Measurements from ENCODE around the gene LTBP3. TPM values are rescaled to one million over a fixed set of nuclear protein-coding genes. Genes with fewer than 3 reads are reported as not detected.

LTBP3 gene
- polyA plus RNA-seq, 1 experiment, result 77.7 TPM

DNA sequence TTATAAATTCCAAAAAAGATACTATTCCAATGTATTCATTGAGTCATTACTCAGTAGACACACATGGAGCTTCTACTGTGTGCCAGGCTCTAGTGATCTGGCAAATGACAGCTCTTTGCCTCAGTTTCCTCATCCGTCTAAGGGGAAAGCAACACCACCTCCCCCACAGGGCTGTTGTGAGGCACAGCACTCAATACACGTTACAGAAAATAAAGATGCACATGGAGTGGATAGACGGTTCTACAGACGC, 65.8 kb downstream of the LTBP3 start:
- Histone ChIP-seq H3K27me3 (ENCODE audit: control insufficient read depth, insufficient read depth, low read length) (no peaks in the 10 kb centered on the region), H3K36me3 (ENCODE audit: control insufficient read depth, insufficient read depth, low read length) (no peaks in the 10 kb centered on the region), H3K4me3 (ENCODE audit: low read depth, low read length) (no peak overlapping the region)
- CTCF ChIA-PET, result interaction anchor here (1.1 to 7.3 kb wide), 7 partner anchors 14 to 81 kb away, joined by 3 to 62 read pairs (median 6); no protein-coding TSS in a partner anchor
- POLR2A ChIA-PET, result interaction anchor here (0.5 to 3.7 kb wide), 6 partner anchors 10 to 70 kb away, joined by 4 to 38 read pairs (median 6); partner anchors contain the start of gene NEAT1
- DNase-seq (ENCODE audit: low read depth), result no peak
- TF ChIP-seq, protein P1, sequence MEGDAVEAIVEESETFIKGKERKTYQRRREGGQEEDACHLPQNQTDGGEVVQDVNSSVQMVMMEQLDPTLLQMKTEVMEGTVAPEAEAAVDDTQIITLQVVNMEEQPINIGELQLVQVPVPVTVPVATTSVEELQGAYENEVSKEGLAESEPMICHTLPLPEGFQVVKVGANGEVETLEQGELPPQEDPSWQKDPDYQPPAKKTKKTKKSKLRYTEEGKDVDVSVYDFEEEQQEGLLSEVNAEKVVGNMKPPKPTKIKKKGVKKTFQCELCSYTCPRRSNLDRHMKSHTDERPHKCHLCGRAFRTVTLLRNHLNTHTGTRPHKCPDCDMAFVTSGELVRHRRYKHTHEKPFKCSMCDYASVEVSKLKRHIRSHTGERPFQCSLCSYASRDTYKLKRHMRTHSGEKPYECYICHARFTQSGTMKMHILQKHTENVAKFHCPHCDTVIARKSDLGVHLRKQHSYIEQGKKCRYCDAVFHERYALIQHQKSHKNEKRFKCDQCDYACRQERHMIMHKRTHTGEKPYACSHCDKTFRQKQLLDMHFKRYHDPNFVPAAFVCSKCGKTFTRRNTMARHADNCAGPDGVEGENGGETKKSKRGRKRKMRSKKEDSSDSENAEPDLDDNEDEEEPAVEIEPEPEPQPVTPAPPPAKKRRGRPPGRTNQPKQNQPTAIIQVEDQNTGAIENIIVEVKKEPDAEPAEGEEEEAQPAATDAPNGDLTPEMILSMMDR (IDR thresholded peaks at IDR 0.05; ENCODE audit: insufficient read depth, low read depth, low read length), result no peak

DNA sequence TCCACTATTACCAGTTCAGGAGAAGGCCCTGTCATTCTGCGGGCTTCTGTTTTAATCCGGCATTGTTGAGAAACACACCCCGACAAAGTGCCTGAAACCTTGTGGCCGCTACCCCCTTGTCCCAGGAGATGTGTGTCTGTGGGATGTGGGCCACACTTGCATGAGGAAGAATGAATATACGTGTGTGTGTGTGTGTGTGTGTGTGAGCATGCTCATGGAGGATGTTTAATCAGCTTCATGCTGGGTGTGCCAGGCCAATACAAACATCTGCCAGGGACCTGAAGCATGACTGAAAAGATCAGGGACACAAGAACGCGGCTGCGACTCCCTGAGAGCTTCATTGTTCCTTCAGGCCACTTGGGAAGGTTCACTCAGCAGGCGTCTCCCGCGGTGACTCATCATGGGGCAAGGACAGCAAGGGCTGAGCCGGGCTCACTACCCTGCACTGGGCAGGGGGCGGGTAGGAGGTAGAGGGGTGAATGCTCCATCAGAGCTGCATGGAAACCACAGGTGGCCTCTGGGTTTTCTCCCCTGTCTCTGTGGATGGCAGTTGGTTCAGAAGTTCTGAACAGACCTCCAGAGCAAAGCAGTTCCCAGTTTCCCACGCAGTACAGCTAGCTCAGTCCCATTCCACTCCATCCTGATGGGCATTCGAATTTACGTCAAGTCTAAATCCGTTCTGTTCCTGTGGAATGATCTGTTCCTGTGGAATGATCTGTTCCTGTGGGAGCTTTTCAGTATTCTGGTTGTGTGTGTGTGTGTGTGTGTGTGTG, 66.4 kb downstream of the LTBP3 start:
- ChIA-PET POLR2A (interaction anchor here (0.5 to 3.7 kb wide), 10 partner anchors 9 to 69 kb away, joined by 4 to 38 read pairs (median 4); partner anchors contain the start of gene NEAT1), CTCF (interaction anchor here (1.0 to 7.3 kb wide), 8 partner anchors 14 to 81 kb away, joined by 3 to 62 read pairs (median 6); no protein-coding TSS in a partner anchor)
- peak; percentile 89 for DNase-seq (ENCODE audit: low read depth)
- no peak overlapping the region for H3K4me3 ChIP-seq (ENCODE audit: low read depth, low read length)
- no peaks in the 10 kb centered on the region for H3K36me3 ChIP-seq (ENCODE audit: control insufficient read depth, insufficient read depth, low read length)
- TF ChIP-seq, protein P1 (IDR thresholded peaks at IDR 0.05; ENCODE audit: insufficient read depth, low read depth, low read length), result no peak
- H3K27me3 ChIP-seq (ENCODE audit: control insufficient read depth, insufficient read depth, low read length), result no peaks in the 10 kb centered on the region

DNA sequence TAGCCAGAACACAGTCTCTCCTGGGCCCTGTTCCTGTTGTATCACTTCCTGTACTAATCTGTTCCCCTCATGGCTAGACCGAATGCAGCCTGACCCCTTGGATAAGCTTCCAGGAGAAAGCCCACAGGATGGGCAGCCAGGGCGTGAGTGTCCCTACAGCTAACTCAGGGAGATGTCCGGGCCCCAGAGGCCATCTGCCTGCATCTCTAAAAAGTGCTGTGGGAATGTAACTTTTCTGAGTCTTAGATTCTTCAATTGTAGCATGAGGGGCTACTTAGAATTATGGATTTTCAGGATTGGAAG, 67.0 kb downstream of the LTBP3 start:
- ChIA-PET CTCF (interaction anchor here (1.0 to 7.3 kb wide), 3 partner anchors 13 to 72 kb away, joined by 3 to 62 read pairs (median 6); no protein-coding TSS in a partner anchor), POLR2A (interaction anchor here (0.6 to 3.7 kb wide), 7 partner anchors 9 to 69 kb away, joined by 4 to 38 read pairs (median 7); partner anchors contain the start of gene NEAT1)
- TF ChIP-seq, protein P1 (IDR thresholded peaks at IDR 0.05; ENCODE audit: insufficient read depth, low read depth, low read length), result no peak
- no peak for DNase-seq (ENCODE audit: low read depth)
- Histone ChIP-seq H3K36me3 (ENCODE audit: control insufficient read depth, insufficient read depth, low read length) (no peaks in the 10 kb centered on the region), H3K27me3 (ENCODE audit: control insufficient read depth, insufficient read depth, low read length) (no peaks in the 10 kb centered on the region), H3K4me3 (ENCODE audit: low read depth, low read length) (no peak overlapping the region)

DNA sequence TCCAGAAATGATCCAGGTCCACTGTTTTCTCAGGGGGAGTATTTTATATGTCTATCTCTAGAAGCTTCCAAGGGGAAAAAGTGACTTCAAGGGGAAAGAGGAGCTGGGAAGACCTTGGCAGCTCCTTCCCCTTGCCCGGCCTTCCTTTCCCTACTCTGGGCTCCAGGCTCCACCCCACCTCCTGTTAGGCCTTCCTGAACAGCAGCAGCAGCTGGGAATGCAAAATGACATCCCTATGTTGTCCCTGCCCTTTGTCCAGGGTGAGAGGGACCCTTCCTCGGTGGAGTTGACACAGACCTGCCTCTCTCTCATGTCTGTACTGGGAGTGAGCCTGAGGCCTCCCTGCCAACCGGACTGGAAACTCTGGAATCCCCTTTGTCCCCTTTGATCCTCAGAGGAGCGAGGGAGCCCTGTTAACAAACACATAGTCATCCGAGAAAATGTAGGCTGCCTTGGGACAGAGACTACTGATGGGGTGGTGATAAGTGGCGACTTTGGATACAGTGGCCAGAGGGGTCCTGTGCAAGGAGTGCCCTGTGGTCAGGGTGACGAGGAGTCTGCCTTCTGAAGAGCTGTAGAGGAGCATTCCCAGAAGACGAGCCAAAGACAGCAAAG, 68.3 kb downstream of the LTBP3 start:
- ChIA-PET POLR2A (interaction anchor here (0.7 to 4.5 kb wide), 10 partner anchors 9 to 71 kb away, joined by 3 to 108 read pairs (median 7); partner anchors contain the start of genes MALAT1 and NEAT1), CTCF (interaction anchor here (1.9 to 7.3 kb wide), 2 partner anchors 12 to 73 kb away, joined by 8 to 62 read pairs; no protein-coding TSS in a partner anchor)
- Histone ChIP-seq H3K36me3 (ENCODE audit: control insufficient read depth, insufficient read depth, low read length) (no peaks in the 10 kb centered on the region), H3K27me3 (ENCODE audit: control insufficient read depth, insufficient read depth, low read length) (no peaks in the 10 kb centered on the region), H3K4me3 (ENCODE audit: low read depth, low read length) (no peak overlapping the region)
- TF ChIP-seq, protein P1 (IDR thresholded peaks at IDR 0.05; ENCODE audit: insufficient read depth, low read depth, low read length), result no peak
- DNase-seq (ENCODE audit: low read depth), result no peak
